AG09309 (cell line): ENCODE results near the gene UNC79.

Experiments
- DNase-seq: peaks from one replicate; pipeline ENCODE4 v3.0.0-alpha.2; 2010; ENCODE audit warnings: low read depth
- H3K4me3 ChIP-seq: 2 replicates; pipeline ENCODE4 v1.5.1; 2011; ENCODE audit warnings: mild to moderate bottlenecking, low read depth, low read length, moderate library complexity; ENCODE audit not compliant: control insufficient read depth
- CTCF ChIP-seq: IDR thresholded peaks from 2 replicates; pipeline ENCODE4 v1.5.1; 2011; ENCODE audit warnings: mild to moderate bottlenecking, low read depth, low read length, inconsistent platforms; ENCODE audit not compliant: insufficient read depth, control insufficient read depth; ENCODE audit errors: missing control alignments

Gene UNC79

GRCh38 chr14:93737634-93738033 lies 306.9 kb downstream of the UNC79 start:
- no peak overlapping the region for H3K4me3 ChIP-seq
- no peak for DNase-seq
- no peak for TF ChIP-seq CTCF

GRCh38 chr14:93741556-93742230 lies 311.0 kb downstream of the UNC79 start:
- no peak overlapping the region for H3K4me3 ChIP-seq
- no peak for DNase-seq
- no peak for TF ChIP-seq CTCF

GRCh38 chr14:93742761-93743160 lies 312.0 kb downstream of the UNC79 start:
- DNase-seq = no peak
- no peak overlapping the region for H3K4me3 ChIP-seq
- no peak for TF ChIP-seq CTCF

- TF ChIP-seq CTCF = no peak
- H3K4me3 ChIP-seq = no peak overlapping the region
- DNase-seq = no peak
Observed at GRCh38 chr14:93743270-93744060, 312.7 kb downstream of the UNC79 start.

GRCh38 chr14:93744176-93744575 lies 313.4 kb downstream of the UNC79 start:
- no peak for DNase-seq
- no peak for TF ChIP-seq CTCF
- H3K4me3 ChIP-seq = no peak overlapping the region

- H3K4me3 ChIP-seq = no peak overlapping the region
- TF ChIP-seq CTCF = no peak
- DNase-seq = no peak
Observed at GRCh38 chr14:93744876-93745275, 314.1 kb downstream of the UNC79 start.
